HEK293 (cell line): ENCODE results near the gene ADIG.

Experiments used
- CTCF ChIA-PET: fragments of 350-600 bp; formaldehyde crosslinking; extraction: SDS; loops from one replicate; lab custom pipeline; 2021; ENCODE audit warnings: antibody characterized with exemption; lab: Yijun Ruan, JAX
- POLR2A ChIA-PET: fragments of 300-600 bp; formaldehyde crosslinking; extraction: SDS; loops from one replicate; lab custom pipeline; 2020; ENCODE audit warnings: antibody characterized with exemption, inconsistent platforms; lab: Yijun Ruan, JAX
- H3K27ac ChIP-seq: fragments of 200-500 bp; sonication (Bioruptor generic); 2 replicates; pipeline ENCODE4 v1.5.1; 2014; ENCODE audit warnings: low read depth, low read length, control low read depth, inconsistent platforms; ENCODE audit errors: extremely low read depth
- H3K36me3 ChIP-seq, 2 experiments: fragments of 200-500 bp in 1 of 2; sonication (Bioruptor generic) in 1 of 2; 1 replicate in 1 of 2; 2 replicates in 1 of 2; pipeline ENCODE4 v1.5.1; 2014 to 2017; ENCODE audit warnings: inconsistent platforms in 2 of 2, low read length in 2 of 2; ENCODE audit not compliant: control insufficient read depth in 2 of 2, insufficient read depth in 1 of 2
- H3K4me1 ChIP-seq: fragments of 200-500 bp; sonication (Bioruptor generic); 2 replicates; pipeline ENCODE4 v1.5.1; 2014; ENCODE audit warnings: mild to moderate bottlenecking, low read length, inconsistent platforms; ENCODE audit not compliant: control insufficient read depth, insufficient read depth
- H3K4me3 ChIP-seq: 2 replicates; pipeline ENCODE4 v1.5.1; 2011; ENCODE audit warnings: low read depth, mild to moderate bottlenecking, control low read depth, low read length, moderate library complexity
- H3K9me3 ChIP-seq: fragments of 200-500 bp; sonication (Bioruptor generic); 2 replicates; pipeline ENCODE4 v1.5.1; 2014; ENCODE audit warnings: low read depth, low read length, inconsistent platforms; ENCODE audit not compliant: control insufficient read depth, insufficient read depth
- AEBP2 ChIP-seq: fragments of 450-650 bp; formaldehyde crosslinking; IDR thresholded peaks from 2 replicates; pipeline ENCODE4 v1.5.1; 2016; ENCODE audit warnings: missing biosample characterization, missing genetic modification characterization, borderline replicate concordance
- GLI2 ChIP-seq: fragments of 450-650 bp; formaldehyde crosslinking; IDR thresholded peaks from 2 replicates; pipeline ENCODE4; 2017; ENCODE audit warnings: missing biosample characterization, missing genetic modification characterization, low read depth, borderline replicate concordance
- KLF17 ChIP-seq: fragments of 450-650 bp; formaldehyde crosslinking; IDR thresholded peaks from 2 replicates; pipeline ENCODE4 v1.5.1; 2016; ENCODE audit warnings: missing biosample characterization, missing genetic modification characterization
- MEIS1 ChIP-seq: sonication (generic); formaldehyde crosslinking; IDR thresholded peaks from 2 replicates; pipeline ENCODE4 v1.8.1; 2022; ENCODE audit warnings: missing genetic modification reagents, mild to moderate bottlenecking, borderline replicate concordance
- SCRT1 ChIP-seq: fragments of 450-650 bp; formaldehyde crosslinking; IDR thresholded peaks from 2 replicates; pipeline ENCODE4 v1.5.1; 2016; ENCODE audit warnings: missing biosample characterization, missing genetic modification characterization, borderline replicate concordance
- ZBTB49 ChIP-seq: fragments of 450-650 bp; formaldehyde crosslinking; IDR thresholded peaks from 2 replicates; pipeline ENCODE4 v1.5.1; 2016; ENCODE audit warnings: missing biosample characterization, missing genetic modification characterization, low read depth
- ZNF114 ChIP-seq: fragments of 450-650 bp; formaldehyde crosslinking; IDR thresholded peaks from 2 replicates; pipeline ENCODE4 v1.5.0; 2017; ENCODE audit warnings: missing biosample characterization, missing genetic modification characterization
- ZNF148 ChIP-seq: fragments of 450-650 bp; formaldehyde crosslinking; IDR thresholded peaks from 2 replicates; pipeline ENCODE4 v1.5.0; 2017; ENCODE audit warnings: missing biosample characterization, missing genetic modification characterization, borderline replicate concordance
- ZNF324 ChIP-seq: fragments of 450-650 bp; formaldehyde crosslinking; IDR thresholded peaks from 2 replicates; pipeline ENCODE4 v1.5.1; 2016; ENCODE audit warnings: missing biosample characterization, missing genetic modification characterization
- ZNF366 ChIP-seq: fragments of 450-650 bp; formaldehyde crosslinking; conservative IDR thresholded peaks from 2 replicates; pipeline ENCODE4 v1.5.1; 2016; ENCODE audit warnings: missing biosample characterization, missing genetic modification characterization
- ZNF416 ChIP-seq: fragments of 450-650 bp; formaldehyde crosslinking; IDR thresholded peaks from 2 replicates; pipeline ENCODE4 v1.5.1; 2016; ENCODE audit warnings: missing biosample characterization, missing genetic modification characterization
- ZNF555 ChIP-seq: fragments of 450-650 bp; formaldehyde crosslinking; conservative IDR thresholded peaks from 2 replicates; pipeline ENCODE4 v1.5.1; 2017; ENCODE audit warnings: missing biosample characterization, mild to moderate bottlenecking, missing genetic modification characterization, inconsistent platforms
- ZNF692 ChIP-seq: fragments of 450-650 bp; formaldehyde crosslinking; IDR thresholded peaks from 2 replicates; pipeline ENCODE4 v1.5.1; 2016; ENCODE audit warnings: missing biosample characterization, missing genetic modification characterization
- ZNF830 ChIP-seq: fragments of 450-650 bp; IDR thresholded peaks from 2 replicates; pipeline ENCODE4 v1.5.0; 2018; ENCODE audit warnings: missing biosample characterization, missing genetic modification characterization, low read depth, mild to moderate bottlenecking, moderate library complexity

Gene ADIG

GRCh38 chr20:38588303-38588702 is 7.3 kb downstream of the ADIG start (continued):
- no peak for TF ChIP-seq ZNF692 (tag by site-specific recombination)
- TF ChIP-seq ZNF148 (tag by site-specific recombination): no peak
- no peak for TF ChIP-seq KLF17 (tag by site-specific recombination)

GRCh38 chr20:38589351-38589750 is 8.4 kb downstream of the ADIG start:
- CTCF ChIA-PET: interaction anchor here (0.8 kb wide), 1 partner anchor 15 kb away, joined by 4 read pairs; no protein-coding TSS in a partner anchor

More at GRCh38 chr20:38589351-38589750, 8.4 kb downstream of the ADIG start:
- H3K4me3 ChIP-seq: no peak overlapping the region
- H3K9me3 ChIP-seq: no peaks in the 10 kb centered on the region
- no peak for TF ChIP-seq ZNF324 (tag by site-specific recombination)
- no peak for TF ChIP-seq GLI2 (tag by site-specific recombination)
- no peak for TF ChIP-seq SCRT1 (tag by site-specific recombination)
- TF ChIP-seq ZNF416 (tag by site-specific recombination): no peak
- no peak for TF ChIP-seq ZNF830 (tag by site-specific recombination)
- no peak for TF ChIP-seq ZNF114 (tag by site-specific recombination)
- no peak for TF ChIP-seq ZBTB49 (tag by site-specific recombination)
- TF ChIP-seq AEBP2 (tag by site-specific recombination): no peak
- no peak for TF ChIP-seq ZNF555 (tag by site-specific recombination)
- TF ChIP-seq MEIS1: no peak
- TF ChIP-seq ZNF366: no peak
- no peak overlapping the region for H3K27ac ChIP-seq
- POLR2A ChIA-PET: no interaction called here
- no peaks in the 10 kb centered on the region for H3K4me1 ChIP-seq
- H3K36me3 ChIP-seq: no peaks in the 10 kb centered on the region
